ENCODE results near the gene TMEM255A. TPM values are rescaled to one million over a fixed set of nuclear protein-coding genes. Genes with fewer than 3 reads are reported as not detected.

The TMEM255A gene
- total and polyA plus RNA-seq, 2 of the 4 experiments (the other 2 are of a cell fraction): 0.03 TPM; not detected in 1

GRCh38 chrX:120270567-120270966, 40.7 kb downstream of the TMEM255A start:
- Histone ChIP-seq H4K91ac (ENCODE audit: insufficient read depth, low read depth, low read length) (no peak overlapping the region), H4K5ac (ENCODE audit: low read depth, low read length) (no peak overlapping the region), H4K20me1 (ENCODE audit: insufficient read depth, low read length) (no peaks in the 10 kb centered on the region), H3K14ac (replicated peaks; ENCODE audit: low read depth, low read length) (no peak overlapping the region), H2AK9ac (replicated peaks; ENCODE audit: low read depth, low read length, poor library complexity) (no peak overlapping the region), H3K56ac (ENCODE audit: extremely low read depth, insufficient read depth, low read length) (no peak overlapping the region), H3K4me3 (ENCODE audit: insufficient read depth, low read depth, low read length) (no peak overlapping the region), H3K27me3 (ENCODE audit: control insufficient read depth, insufficient read depth, low read length) (no peaks in the 10 kb centered on the region), H2BK15ac (ENCODE audit: low read depth, low read length) (no peak overlapping the region), H3K9me1 (ENCODE audit: insufficient read depth, low read length) (no peaks in the 10 kb centered on the region), H3K36me3 (ENCODE audit: control insufficient read depth, insufficient read depth, low read length) (no peaks in the 10 kb centered on the region), H3K9me3 (ENCODE audit: control insufficient read depth, insufficient read depth, low read length) (no peaks in the 10 kb centered on the region), H3K23ac (ENCODE audit: low read depth, low read length) (no peak overlapping the region), H3K9ac (ENCODE audit: low read depth, low read length) (no peak overlapping the region), H3K4me2 (ENCODE audit: low read depth, low read length) (no peak overlapping the region), H3K27ac (ENCODE audit: insufficient read depth, low read length) (no peak overlapping the region), H3K4ac (ENCODE audit: low read depth, low read length) (no peak overlapping the region), H3K4me1 (ENCODE audit: control insufficient read depth, insufficient read depth, low read length) (no peaks in the 10 kb centered on the region), H2BK20ac (ENCODE audit: low read depth, low read length) (no peak overlapping the region), H3K79me1 (ENCODE audit: low read depth in 1 of 2, low read length in 2 of 2) (no peaks in the 10 kb centered on the region), H2BK120ac (ENCODE audit: low read depth, low read length) (no peak overlapping the region), H2AFZ (replicated peaks; ENCODE audit: low read length, poor library complexity) (no peak overlapping the region), H2AK5ac (ENCODE audit: low read depth, low read length) (no peak overlapping the region), H2BK5ac (ENCODE audit: low read depth, low read length, poor library complexity, severe bottlenecking) (no peak overlapping the region), H3K18ac (ENCODE audit: low read depth, low read length) (no peak overlapping the region), H4K8ac (ENCODE audit: low read depth in 2 of 2, low read length in 2 of 2) (no peak overlapping the region)
- intact Hi-C loops (cut with micrococcal nuclease) (no loop called here), in situ Hi-C loops (cut with MboI; ENCODE audit: low sequenced_read_pairs) (no loop called here), dilution Hi-C loops (cut with HindIII; ENCODE audit: low sequenced_read_pairs, unreplicated experiment) (no loop called here)
- 60% methylated on average over 1 of the region's 4 CpGs; no CpG with 5 or more reads in 1 of the 2 experiments for WGBS, 2 experiments (ENCODE audit: extremely low coverage in 2 of 2, insufficient read length in 1 of 2)
- no peak for ATAC-seq (ENCODE audit: low read depth)
- CTCF ChIA-PET: no interaction called here
- BruUV-seq (replicated peaks): no TSS peak
- no peak for DNase-seq
- POLR2A ChIA-PET (ENCODE audit: unreplicated experiment): no interaction called here
- TF ChIP-seq, protein P1, sequence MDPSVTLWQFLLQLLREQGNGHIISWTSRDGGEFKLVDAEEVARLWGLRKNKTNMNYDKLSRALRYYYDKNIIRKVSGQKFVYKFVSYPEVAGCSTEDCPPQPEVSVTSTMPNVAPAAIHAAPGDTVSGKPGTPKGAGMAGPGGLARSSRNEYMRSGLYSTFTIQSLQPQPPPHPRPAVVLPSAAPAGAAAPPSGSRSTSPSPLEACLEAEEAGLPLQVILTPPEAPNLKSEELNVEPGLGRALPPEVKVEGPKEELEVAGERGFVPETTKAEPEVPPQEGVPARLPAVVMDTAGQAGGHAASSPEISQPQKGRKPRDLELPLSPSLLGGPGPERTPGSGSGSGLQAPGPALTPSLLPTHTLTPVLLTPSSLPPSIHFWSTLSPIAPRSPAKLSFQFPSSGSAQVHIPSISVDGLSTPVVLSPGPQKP (IDR thresholded peaks at IDR 0.05; ENCODE audit: borderline replicate concordance, low read depth, low read length): no peak
- no peak for TF ChIP-seq CEBPB (IDR thresholded peaks at IDR 0.05; ENCODE audit: low read depth, low read length)
- TF ChIP-seq RCOR1 (IDR thresholded peaks at IDR 0.05; ENCODE audit: insufficient replicate concordance, low read length): no peak
- no peak for TF ChIP-seq RAD21 (IDR thresholded peaks at IDR 0.05; ENCODE audit: low read length)
- TF ChIP-seq, protein P2, sequence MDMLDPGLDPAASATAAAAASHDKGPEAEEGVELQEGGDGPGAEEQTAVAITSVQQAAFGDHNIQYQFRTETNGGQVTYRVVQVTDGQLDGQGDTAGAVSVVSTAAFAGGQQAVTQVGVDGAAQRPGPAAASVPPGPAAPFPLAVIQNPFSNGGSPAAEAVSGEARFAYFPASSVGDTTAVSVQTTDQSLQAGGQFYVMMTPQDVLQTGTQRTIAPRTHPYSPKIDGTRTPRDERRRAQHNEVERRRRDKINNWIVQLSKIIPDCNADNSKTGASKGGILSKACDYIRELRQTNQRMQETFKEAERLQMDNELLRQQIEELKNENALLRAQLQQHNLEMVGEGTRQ (IDR thresholded peaks at IDR 0.05; ENCODE audit: low read depth, low read length): no peak
- TF ChIP-seq MAZ (IDR thresholded peaks at IDR 0.05; ENCODE audit: borderline replicate concordance, low read depth, low read length): no peak
- no peak for TF ChIP-seq POLR2A (IDR thresholded peaks at IDR 0.05; ENCODE audit: low read depth, low read length)
- TF ChIP-seq MXI1 (IDR thresholded peaks at IDR 0.05; ENCODE audit: borderline replicate concordance, low read depth, low read length): no peak
- TF ChIP-seq BHLHE40 (IDR thresholded peaks at IDR 0.05; ENCODE audit: low read depth, low read length): no peak
- no peak for TF ChIP-seq NFE2L2 (IDR thresholded peaks at IDR 0.05; ENCODE audit: low read depth, low read length)
- TF ChIP-seq, protein P3, sequence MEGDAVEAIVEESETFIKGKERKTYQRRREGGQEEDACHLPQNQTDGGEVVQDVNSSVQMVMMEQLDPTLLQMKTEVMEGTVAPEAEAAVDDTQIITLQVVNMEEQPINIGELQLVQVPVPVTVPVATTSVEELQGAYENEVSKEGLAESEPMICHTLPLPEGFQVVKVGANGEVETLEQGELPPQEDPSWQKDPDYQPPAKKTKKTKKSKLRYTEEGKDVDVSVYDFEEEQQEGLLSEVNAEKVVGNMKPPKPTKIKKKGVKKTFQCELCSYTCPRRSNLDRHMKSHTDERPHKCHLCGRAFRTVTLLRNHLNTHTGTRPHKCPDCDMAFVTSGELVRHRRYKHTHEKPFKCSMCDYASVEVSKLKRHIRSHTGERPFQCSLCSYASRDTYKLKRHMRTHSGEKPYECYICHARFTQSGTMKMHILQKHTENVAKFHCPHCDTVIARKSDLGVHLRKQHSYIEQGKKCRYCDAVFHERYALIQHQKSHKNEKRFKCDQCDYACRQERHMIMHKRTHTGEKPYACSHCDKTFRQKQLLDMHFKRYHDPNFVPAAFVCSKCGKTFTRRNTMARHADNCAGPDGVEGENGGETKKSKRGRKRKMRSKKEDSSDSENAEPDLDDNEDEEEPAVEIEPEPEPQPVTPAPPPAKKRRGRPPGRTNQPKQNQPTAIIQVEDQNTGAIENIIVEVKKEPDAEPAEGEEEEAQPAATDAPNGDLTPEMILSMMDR (conservative IDR thresholded peaks at IDR 0.05; ENCODE audit: low read depth, low read length): no peak
- no peak for TF ChIP-seq MAFK (IDR thresholded peaks at IDR 0.05; ENCODE audit: low read depth, low read length)
- TF ChIP-seq SMC3 (IDR thresholded peaks at IDR 0.05; ENCODE audit: low read depth, low read length): no peak
